HG02852 (cell line): ENCODE results near the gene XXYLT1.
"Not testable (repeated sequence)": the region's sequence is repeated elsewhere in the genome, so short reads cannot be mapped to it uniquely, and the experiment has no call there.

Experiments used
- ATAC-seq: cut with Tn5 transposase; IDR thresholded peaks from one replicate; pipeline ENCODE4 v1.9.1; 2021; ENCODE audit warnings: mild to moderate bottlenecking, moderate library complexity; ENCODE audit not compliant: unreplicated experiment

The XXYLT1 gene

DNA sequence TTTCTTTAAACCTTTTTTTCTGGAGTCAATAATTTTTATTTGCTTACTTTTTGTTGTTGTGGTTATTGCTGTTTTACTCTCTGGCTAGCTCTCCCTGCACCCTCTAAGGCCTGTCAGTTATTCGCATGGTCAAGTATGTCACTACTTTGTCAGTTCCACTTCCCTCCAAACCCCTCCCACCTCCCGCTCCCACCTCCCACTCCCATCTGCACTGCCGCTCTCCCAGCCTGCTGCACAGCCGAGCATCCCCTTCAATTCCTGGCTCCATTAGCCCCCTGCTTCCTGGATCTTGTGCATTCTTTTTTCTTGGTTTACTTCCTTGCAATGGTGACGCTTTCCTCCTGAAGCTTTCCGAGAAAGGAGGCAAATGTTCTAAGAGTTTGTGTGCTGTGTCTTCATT, 218.0 kb downstream of the XXYLT1 start:
- no peak for ATAC-seq

DNA sequence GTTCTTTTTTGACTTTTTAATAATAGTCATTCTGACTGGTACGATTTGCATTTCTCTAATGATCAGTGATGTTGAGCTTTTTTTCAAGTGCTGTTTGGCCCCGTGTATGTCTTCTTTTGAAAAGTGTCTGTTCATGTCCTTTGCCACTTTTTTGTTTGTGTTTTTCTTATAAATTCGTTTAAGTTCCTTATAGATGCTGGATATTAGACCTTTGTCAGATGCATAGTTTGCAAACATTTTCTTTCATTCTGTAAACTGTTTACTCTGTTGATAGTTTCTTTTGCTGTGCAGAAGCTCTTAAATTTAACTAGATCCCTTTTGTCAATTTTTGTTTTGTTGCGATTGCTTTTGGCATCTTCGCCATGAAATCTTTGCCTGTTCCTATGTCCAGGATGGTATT, 220.7 kb downstream of the XXYLT1 start:
- not testable (repeated sequence) for ATAC-seq

GRCh38 chr3:195048059-195048905, 222.7 kb downstream of the XXYLT1 start:
- no peak for ATAC-seq

DNA sequence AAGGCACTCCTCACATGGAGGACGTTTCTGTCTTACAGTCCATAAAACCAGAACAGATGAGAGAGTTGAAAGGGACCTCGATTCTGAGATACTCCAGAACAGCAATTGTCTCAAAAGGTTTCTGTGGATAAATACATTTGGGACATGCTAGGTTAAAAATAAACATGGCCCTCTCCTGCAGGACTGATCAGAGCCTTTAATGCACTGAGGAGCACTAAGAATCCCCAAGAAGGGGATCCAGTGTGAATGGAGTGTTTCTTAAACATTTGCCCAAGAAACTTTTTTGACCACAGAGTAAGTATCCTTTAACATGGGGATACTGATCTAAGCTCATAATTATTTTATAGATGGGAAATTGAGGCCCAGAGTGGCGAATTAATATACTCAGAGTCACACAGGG, 223.4 kb downstream of the XXYLT1 start:
- ATAC-seq: no peak

DNA sequence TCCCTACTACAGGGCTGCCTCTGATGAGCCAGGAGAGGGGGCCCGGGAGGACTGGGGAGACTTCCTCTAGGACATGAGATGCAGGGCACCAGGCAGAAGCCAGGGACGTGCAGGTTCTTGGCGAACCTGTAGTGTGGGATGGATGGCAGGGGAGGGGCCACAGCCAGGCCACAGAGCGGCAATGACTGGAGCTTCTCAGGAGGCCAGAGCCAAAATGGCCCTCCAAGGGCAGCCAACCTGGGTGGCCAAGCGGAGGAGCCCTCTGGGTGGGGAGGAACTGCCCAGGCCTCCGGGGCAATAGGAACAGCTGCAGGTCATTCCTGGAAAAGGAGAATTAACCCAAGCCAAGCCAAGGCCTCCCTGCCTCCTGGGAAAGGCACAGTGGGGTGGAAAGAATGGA, 224.5 kb downstream of the XXYLT1 start:
- no peak for ATAC-seq

- no peak for ATAC-seq
Measured at GRCh38 chr3:195045481-195046210, 225.3 kb downstream of the XXYLT1 start.

DNA sequence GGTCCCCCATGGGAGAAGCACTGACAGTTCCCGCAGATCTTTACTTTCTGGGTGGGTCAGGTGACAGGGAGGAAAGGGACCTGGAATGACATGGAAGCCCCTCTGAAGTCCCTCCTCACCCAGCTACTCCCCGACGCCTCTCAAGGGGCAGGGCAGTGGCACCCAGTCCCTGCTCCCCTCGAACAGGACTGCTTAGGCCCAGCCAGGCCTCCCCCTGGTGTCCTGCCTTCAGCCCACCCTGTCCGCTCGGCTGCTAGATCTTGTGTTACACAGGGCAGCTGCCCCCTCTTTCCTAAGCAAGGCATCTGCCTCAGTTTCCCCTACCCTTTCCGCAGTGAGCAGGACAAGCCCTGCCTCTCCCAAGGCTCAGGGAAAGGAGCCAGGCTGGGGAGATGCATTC, 226.5 kb downstream of the XXYLT1 start:
- ATAC-seq: no peak

- no peak for ATAC-seq
Measured at GRCh38 chr3:195043607-195044339, 227.2 kb downstream of the XXYLT1 start.

GRCh38 chr3:195042743-195043606, 228.0 kb downstream of the XXYLT1 start:
- ATAC-seq: no peak

DNA sequence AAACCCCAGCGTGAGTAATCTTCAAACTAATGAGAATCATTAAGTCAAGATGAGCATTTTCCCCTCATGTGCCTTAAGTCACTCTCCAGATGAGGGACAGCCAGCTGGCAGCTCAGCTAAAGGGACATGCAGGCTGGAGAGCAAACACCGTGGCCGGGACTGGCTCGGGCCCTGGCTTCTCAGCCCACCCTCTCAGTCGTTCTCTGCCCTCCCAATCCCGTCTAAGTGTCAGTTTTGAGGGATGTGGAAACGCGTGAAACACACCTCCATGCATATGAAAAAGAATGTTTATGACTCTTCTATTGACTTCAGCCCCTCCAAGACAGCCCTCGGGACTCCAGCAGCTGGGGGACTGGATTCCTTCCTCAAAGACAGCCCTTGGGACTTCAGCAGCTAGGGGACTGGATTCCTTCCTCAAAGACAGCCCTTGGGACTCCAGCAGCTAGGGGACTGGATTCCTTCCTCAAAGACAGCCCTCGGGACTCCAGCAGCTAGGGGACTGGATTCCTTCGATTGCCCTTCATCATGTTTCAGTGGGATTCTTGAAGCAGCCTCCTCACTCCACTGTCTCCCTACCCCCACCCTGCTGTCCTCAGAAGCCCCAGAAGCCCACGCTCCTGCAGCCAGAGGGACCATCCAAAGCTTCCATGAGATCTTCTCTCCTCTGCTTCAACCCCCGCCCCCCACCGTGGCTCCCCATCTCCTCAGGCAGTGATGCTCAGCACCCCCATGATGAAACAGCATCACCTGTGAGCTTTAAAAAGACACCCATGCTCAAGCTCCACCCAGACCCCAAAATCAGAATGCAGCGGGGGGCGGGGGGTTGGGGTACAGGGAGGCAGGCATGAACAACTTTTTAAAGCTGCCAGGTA, 228.9 kb downstream of the XXYLT1 start:
- ATAC-seq: no peak

GRCh38 chr3:195040773-195041520, 230.0 kb downstream of the XXYLT1 start:
- ATAC-seq: no peak

DNA sequence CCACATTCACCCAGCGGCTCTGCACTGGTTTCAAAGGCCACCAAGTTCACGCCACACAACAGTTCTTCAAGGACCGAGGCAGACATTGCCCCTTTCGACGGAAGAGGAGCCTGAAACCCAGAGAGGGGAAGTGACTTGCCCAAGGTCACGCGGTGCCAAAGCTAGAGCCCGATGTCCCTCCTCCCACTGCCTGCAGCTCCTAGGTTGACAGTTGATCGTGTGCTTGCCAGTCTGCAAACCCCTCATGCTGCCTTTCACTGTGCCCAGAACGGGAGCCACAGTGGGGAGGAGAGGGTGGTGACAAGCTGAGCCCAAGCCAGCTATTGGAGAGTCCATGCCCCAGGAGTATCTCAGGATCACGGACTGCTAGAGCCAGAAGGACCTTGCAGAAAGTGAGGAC, 230.9 kb downstream of the XXYLT1 start:
- ATAC-seq: no peak

- ATAC-seq: no peak
Measured at GRCh38 chr3:195039180-195039843, 231.6 kb downstream of the XXYLT1 start.

DNA sequence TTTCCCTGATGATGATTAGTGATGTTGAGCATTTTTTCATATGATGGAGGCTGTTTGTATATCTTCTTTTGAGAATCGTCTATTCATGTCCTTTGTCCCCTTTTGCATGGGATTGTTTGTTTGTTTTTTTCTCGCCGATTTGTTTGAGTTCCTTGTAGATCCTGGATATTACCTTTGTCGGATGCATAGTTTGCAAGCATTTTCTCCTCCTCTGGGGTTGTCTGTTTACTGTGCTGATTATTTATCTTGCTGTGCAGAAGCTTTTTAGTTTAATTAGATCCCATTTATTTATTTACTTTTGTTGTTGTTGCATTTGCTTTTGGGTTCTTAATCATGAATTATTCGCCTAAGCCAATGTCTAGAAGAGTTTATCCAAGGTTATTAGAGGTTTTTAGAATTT, 232.8 kb downstream of the XXYLT1 start:
- ATAC-seq: no peak

DNA sequence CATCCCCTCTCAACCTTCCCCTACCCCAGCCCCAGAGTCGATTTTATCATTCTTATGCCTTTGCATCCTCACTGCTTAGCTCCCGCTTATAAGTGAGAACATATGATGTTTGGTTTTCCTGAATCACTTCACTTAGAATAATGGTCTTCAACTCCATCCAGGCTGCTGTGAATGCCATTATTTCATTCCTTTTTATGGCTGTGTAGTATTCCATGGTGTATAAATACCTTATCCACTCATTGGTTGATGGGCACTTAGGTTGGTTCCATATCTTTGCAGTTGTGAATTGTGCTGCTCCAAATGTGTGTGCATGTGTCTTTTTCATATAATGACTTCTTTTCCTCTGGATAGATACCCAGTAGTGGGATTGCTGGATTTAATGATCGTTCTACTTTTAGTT, 233.4 kb downstream of the XXYLT1 start:
- ATAC-seq: not testable (repeated sequence)

DNA sequence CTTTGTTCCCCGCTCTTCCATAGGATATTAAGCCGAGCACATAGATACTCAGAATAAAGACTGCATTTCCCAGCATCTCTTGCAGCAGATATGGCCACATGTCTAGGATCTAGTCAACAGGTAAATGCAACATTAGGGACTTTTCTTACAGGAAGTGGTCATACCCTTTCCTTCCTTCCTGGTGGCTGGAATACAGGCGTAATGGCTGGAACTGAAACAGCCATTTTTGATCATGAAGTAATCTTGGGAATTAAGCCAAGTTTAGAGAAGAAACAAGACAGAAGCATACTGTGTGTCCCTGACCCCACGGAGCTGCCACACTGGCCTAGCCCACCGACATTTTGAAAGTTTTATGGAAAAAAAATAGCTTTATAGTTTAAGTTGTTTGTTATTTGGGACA, 234.0 kb downstream of the XXYLT1 start:
- no peak for ATAC-seq

- no peak for ATAC-seq
Measured at GRCh38 chr3:195036574-195036973, 234.4 kb downstream of the XXYLT1 start.

GRCh38 chr3:195036203-195036505, 234.8 kb downstream of the XXYLT1 start:
- ATAC-seq: no peak
